HT-29 (cell line): ENCODE measurements around the gene TRIM54. TPM values are rescaled to one million over a fixed set of nuclear protein-coding genes. Genes with fewer than 3 reads are reported as not detected.
"Not testable (repeated sequence)": the region's sequence is repeated elsewhere in the genome, so short reads cannot be mapped to it uniquely, and the experiment has no call there.

Experiments
- DNase-seq: peaks from one replicate; pipeline ENCODE4 v3.0.0-alpha.2; 2015; ENCODE audit warnings: low spot score
- total RNA-seq: library from RNA; depleted of rRNA; stranded (reverse); fragments of >200 nt; shearing (Covaris generic); gene quantifications from 2 replicates; pipeline ENCODE4 v1.2.3, GENCODE V29; 2014

Gene TRIM54
- total RNA-seq, 1 experiment from 2014 or later, result 5.8 TPM

GRCh38 chr2:27256855-27257454 lies 25.3 kb upstream of the TRIM54 start:
- DNase-seq, result no peak

DNA sequence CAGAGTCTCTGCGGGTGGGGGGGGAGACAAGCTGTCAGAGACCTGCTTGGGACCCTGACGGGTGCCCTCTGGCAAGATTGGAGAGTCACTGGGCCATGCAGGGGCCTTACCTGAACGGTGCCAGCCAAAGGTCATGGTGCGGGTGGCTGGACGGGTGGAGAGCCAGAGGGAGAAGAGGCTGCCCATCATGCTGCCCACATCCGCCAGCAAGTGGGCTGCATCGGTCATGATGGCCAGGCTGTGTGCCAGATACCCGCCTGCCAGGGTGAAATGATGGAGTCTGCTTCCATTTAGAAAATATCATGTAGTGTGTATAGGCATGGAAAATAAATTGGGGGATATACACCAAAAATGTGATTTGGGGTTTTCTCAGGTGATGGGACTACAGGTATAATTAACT lies 24.2 kb upstream of the TRIM54 start:
- no peak for DNase-seq

DNA sequence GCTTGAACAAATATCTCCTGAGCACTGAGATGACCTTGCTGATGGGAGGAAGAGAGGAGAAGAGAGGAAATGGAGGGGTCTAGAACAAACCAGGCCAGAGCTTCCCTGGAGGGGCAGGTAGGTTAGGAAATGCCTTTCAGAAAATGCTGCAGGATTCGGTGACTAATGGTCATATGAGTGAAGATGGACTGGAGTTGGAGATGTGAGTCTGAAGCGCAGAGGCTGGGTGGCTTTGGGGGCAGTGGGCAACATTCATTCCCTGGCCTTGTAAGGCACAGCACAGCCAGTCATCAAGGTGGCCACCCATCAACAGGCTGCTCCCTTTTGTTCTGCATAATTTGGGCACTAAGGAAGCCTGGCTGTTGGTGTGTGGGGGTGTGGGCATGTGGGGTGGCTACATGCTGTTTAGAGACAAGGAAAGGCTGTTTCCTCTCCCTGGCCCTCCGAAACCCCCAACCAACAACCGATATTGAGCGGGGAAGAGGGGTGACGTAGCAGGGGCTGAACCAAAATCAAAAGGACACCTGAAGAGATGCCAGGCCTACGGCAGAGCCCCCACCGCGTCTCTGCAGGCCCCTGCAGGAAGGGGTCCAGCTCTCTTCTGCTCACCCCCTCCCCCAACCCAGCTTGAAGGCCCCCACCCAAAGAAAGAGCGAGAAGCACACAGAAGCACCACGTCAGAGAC lies 20.8 kb upstream of the TRIM54 start:
- no peak for DNase-seq

GRCh38 chr2:27261926-27262298 lies 20.3 kb upstream of the TRIM54 start:
- no peak for DNase-seq

DNA sequence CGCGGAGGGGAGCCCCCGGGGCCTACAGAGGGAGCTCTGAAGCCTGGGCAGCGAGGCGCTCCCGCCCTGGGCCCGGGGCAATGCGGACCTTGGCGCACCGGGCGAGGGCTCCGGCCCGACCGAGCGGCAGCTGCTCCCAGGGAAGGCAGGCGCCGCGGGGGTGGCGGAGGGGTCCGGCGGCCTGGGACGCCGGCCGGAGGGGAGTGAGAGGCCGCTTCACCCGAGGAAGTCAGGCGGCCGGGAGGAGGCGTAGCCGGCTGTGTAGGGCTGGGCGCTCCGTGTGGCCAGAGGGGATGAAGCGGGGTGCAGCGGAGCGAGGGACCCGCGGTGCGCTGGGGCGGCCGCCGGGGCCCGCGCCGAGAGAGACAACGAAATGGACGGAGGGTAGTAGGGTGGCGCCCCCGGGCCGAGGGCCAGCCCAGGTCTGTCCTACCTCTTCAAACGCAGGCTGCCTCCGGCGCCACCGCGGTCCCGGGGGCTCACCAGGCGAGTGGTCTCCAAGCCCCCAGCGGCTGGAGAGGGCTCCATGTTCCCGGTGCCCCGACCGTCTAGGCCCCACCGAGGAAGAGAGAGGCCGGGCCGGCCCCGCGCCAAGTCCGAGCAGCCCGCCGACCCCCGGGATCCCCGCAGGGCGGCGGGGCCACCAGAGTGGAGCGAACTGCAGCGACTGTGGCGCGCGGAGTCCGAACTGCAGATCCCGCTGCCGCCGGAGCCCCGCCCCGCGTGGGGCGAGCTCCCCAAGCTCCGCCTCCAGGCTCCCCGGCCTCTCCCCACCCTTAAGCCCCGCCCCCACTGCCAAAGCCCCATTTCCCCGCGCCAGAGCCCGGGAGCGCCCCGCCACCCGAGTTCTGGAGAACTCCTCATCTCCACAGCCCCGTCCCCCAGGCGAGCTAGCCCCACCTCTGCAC lies 19.6 kb upstream of the TRIM54 start, which contains the start of gene SLC30A3:
TSS of gene SLC30A3 (minus strand) at position 669 of the 908 bp plus-strand sequence. CDS start at position 528, 141 bp downstream.
- no peak for DNase-seq

GRCh38 chr2:27263287-27264252 lies 18.7 kb upstream of the TRIM54 start:
- DNase-seq, result no peak

- no peak for DNase-seq
Measured at GRCh38 chr2:27264253-27264752, 17.9 kb upstream of the TRIM54 start.

GRCh38 chr2:27264753-27265535 lies 17.3 kb upstream of the TRIM54 start:
- peak; percentile 38 for DNase-seq

- DNase-seq, result no peak
Measured at GRCh38 chr2:27265536-27265870, 16.7 kb upstream of the TRIM54 start.

- DNase-seq, result not testable (repeated sequence)
Measured at GRCh38 chr2:27268296-27268695, 13.9 kb upstream of the TRIM54 start.

- DNase-seq, result no peak
Measured at GRCh38 chr2:27270131-27270530, 12.1 kb upstream of the TRIM54 start.

DNA sequence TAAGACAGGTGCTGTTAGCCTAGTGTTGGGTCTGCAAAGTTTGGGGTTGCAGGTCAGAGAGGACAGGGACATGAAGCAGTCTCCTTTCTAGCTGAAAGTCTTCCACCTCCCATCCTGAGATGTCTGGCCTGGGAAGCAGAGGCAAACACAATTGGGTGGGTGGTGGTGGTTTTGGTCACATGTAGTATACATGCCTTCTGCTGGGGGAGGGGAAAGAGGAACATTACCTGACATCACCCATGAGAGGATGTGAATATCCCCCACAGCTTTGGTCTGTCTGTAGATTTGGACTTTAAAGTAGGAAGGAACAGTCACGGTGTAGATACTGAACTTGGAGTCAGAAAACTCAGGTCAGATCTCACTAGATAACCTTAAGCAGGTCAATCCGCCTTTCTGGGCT lies 11.6 kb upstream of the TRIM54 start:
- no peak for DNase-seq

GRCh38 chr2:27271631-27272340 lies 10.4 kb upstream of the TRIM54 start:
- DNase-seq, result no peak

GRCh38 chr2:27272537-27273522 lies 9.4 kb upstream of the TRIM54 start:
- not testable (repeated sequence) for DNase-seq

DNA sequence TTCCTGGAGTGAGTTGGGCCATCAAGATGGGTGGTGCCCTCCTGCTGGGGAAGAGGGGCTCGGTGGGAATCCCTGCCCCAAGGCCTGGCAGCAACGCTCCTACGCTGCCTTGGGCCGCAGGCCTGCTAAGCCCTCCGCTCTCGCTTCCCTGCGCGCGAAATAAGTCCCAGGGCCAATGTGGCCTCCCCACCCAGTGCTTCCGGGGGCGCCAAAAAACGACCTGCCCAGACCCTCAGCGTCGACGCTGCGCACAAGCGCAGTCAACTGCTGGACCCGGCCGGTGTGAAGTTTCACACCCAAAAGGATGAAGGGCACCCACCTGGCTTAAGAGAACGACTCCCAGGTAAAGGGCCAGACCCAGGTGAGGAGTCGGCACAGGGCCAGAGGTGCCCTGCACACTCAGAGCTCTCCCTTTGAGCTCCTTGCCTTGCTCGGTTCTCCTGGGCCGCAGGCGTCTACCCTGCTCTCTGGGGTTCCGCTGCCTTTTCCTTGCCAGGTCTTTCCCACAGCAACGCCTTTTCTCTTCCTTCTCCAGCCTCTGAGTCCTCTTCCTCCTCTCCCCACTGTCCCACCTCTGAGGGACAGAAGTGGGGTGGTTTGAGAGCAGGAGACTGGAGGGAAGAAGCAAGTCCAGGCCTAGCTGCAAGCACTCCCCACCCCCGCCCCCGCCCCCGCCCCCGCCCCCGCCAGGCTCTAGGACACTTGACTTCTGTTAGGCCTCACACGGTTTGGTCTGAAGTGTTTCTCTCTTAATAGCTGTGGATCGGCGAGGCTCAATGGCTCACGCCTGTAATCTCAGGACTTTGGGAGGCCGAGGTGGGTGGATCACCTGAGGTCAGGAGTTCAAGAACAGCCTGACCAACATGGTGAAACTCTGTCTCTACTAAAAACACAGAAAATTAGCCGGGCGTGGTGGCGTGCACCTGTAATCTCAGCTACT lies 6.7 kb upstream of the TRIM54 start, which contains the start of gene DNAJC5G:
TSS of gene DNAJC5G (plus strand) at position 223 of the 940 bp plus-strand sequence. CDS start 1,296 bp downstream, outside the sequence.
- no peak for DNase-seq

- DNase-seq, result no peak
Measured at GRCh38 chr2:27278010-27278409, 4.2 kb upstream of the TRIM54 start.

- no peak for DNase-seq
Measured at GRCh38 chr2:27280826-27281225, 1.4 kb upstream of the TRIM54 start.
